ENCODE results near the gene PDE6G. TPM values are rescaled to one million over a fixed set of nuclear protein-coding genes. Genes with fewer than 3 reads are reported as not detected.
A peak's percentile ranks its signal among the peaks of the same experiment; 100 is the strongest.

Gene PDE6G
- total and polyA plus RNA-seq, 2 of the 13 experiments (the other 11 are each of a cell fraction or from before 2014, with no cell fraction given): 1.4 to 6.7 TPM

- no peak; the same call in 1 of the 2 replicates for TF ChIP-seq FLYWCH1 (CRISPR knock-in tag; IDR thresholded peaks at IDR 0.05)
- TF ChIP-seq TSC22D2 (CRISPR knock-in tag; IDR thresholded peaks at IDR 0.05; ENCODE audit: borderline replicate concordance): peak; percentile 97
- no peak for TF ChIP-seq LRRFIP1 (CRISPR knock-in tag; conservative IDR thresholded peaks at IDR 0.05)
- peak; percentile 73; the same call in 1 of the 2 replicates for TF ChIP-seq ZNF558 (CRISPR knock-in tag; IDR thresholded peaks at IDR 0.05; ENCODE audit: borderline replicate concordance)
- TF ChIP-seq EP300 (IDR thresholded peaks at IDR 0.05; ENCODE audit: low read depth in 2 of 2, low read length in 2 of 2): peak; percentile 65 to 73; a peak in 2 of 4 replicates
- TF ChIP-seq EP300 (CRISPR knock-in tag; IDR thresholded peaks at IDR 0.05; ENCODE audit: borderline replicate concordance): peak; percentile 60; the same call in 1 of the 2 replicates
- TF ChIP-seq NFRKB (IDR thresholded peaks at IDR 0.05): no peak
- peak; percentile 98 for TF ChIP-seq XRCC5 (optimal IDR thresholded peaks at IDR 0.05; ENCODE audit: low read length)
- no peak; the same call in 1 of the 2 replicates for TF ChIP-seq ZBTB10 (CRISPR knock-in tag; IDR thresholded peaks at IDR 0.05; ENCODE audit: borderline replicate concordance)
- TF ChIP-seq ZNF800 (CRISPR knock-in tag; IDR thresholded peaks at IDR 0.05): no peak; the same call in 1 of the 2 replicates
- TF ChIP-seq MBNL3 (CRISPR knock-in tag; conservative IDR thresholded peaks at IDR 0.05): no peak
- peak; percentile 15 for TF ChIP-seq PTBP1 (IDR thresholded peaks at IDR 0.05; ENCODE audit: low read depth, low read length, poor library complexity, severe bottlenecking)
- peak; percentile 44; the same call in 1 of the 2 replicates for TF ChIP-seq BHLHE40 (IDR thresholded peaks at IDR 0.05; ENCODE audit: low read length)
- TF ChIP-seq NFIC (IDR thresholded peaks at IDR 0.05; ENCODE audit: low read length): no peak; the same call in 1 of the 2 replicates
- peak; percentile 60; the same call in 1 of the 2 replicates for TF ChIP-seq NKX3-1 (CRISPR knock-in tag; IDR thresholded peaks at IDR 0.05)
- no peak; the same call in 1 of the 2 replicates for TF ChIP-seq BRCA1 (CRISPR knock-in tag; IDR thresholded peaks at IDR 0.05)
- peak; percentile 82 for TF ChIP-seq SP5 (CRISPR knock-in tag; IDR thresholded peaks at IDR 0.05; ENCODE audit: borderline replicate concordance, low read depth)
- no peak for TF ChIP-seq ZNF75D (CRISPR knock-in tag; IDR thresholded peaks at IDR 0.05; ENCODE audit: borderline replicate concordance)
- TF ChIP-seq FOXJ3 (CRISPR knock-in tag; IDR thresholded peaks at IDR 0.05; ENCODE audit: borderline replicate concordance): no peak
These were observed 19.6 kb downstream of the PDE6G start, which contains the start of the genes NPLOC4 and TSPAN10 (continued) for GRCh38 chr17:81636505-81637288.
